GM20431 (cell line): ENCODE results near the gene ABHD17A.
"Not testable (repeated sequence)": the region's sequence is repeated elsewhere in the genome, so short reads cannot be mapped to it uniquely, and the experiment has no call there.

Source experiments
- in situ Hi-C: fragments of 300-500 bp; cut with MseI, MboI; formaldehyde crosslinking; loops from one replicate; pipeline ENCODE4 v1.15.0; 2020; ENCODE audit warnings: low sequenced_read_pairs; ENCODE audit not compliant: unreplicated experiment

Gene ABHD17A

GRCh38 chr19:1911098-1911497 is 25.8 kb upstream of the ABHD17A start:
- in situ Hi-C loops: no loop called here

GRCh38 chr19:1910177-1910576 is 24.9 kb upstream of the ABHD17A start:
- in situ Hi-C loops: no loop called here

- in situ Hi-C loops: no loop called here
Observed at GRCh38 chr19:1909761-1910080, 24.4 kb upstream of the ABHD17A start.

GRCh38 chr19:1908364-1908678 is 23.0 kb upstream of the ABHD17A start:
- in situ Hi-C loops: no loop called here

GRCh38 chr19:1907563-1908363 is 22.5 kb upstream of the ABHD17A start:
- in situ Hi-C loops: no loop called here

GRCh38 chr19:1906985-1907562 is 21.8 kb upstream of the ABHD17A start:
- in situ Hi-C loops: no loop called here

GRCh38 chr19:1905863-1906375 is 20.6 kb upstream of the ABHD17A start:
- in situ Hi-C loops: no loop called here

GRCh38 chr19:1905110-1905862 is 20.0 kb upstream of the ABHD17A start, which contains the start of the genes ADAT3 and SCAMP4:
Gene ADAT3, plus strand, starts transcription at chr19:1905399. Its CDS starts 6,649 bp downstream, at chr19:1912048.
Gene SCAMP4, plus strand, starts transcription at chr19:1905399. Its CDS starts 9,621 bp downstream, at chr19:1915020.
- in situ Hi-C loops: no loop called here

GRCh38 chr19:1904860-1905109 is 19.5 kb upstream of the ABHD17A start:
- in situ Hi-C loops: no loop called here

- in situ Hi-C loops: no loop called here
Observed at GRCh38 chr19:1902923-1903322, 17.6 kb upstream of the ABHD17A start.

GRCh38 chr19:1901940-1902404 is 16.7 kb upstream of the ABHD17A start:
- in situ Hi-C loops: no loop called here

GRCh38 chr19:1896508-1896907 is 11.2 kb upstream of the ABHD17A start:
- in situ Hi-C loops: no loop called here

GRCh38 chr19:1893791-1894190 is 8.5 kb upstream of the ABHD17A start:
- in situ Hi-C loops: no loop called here

GRCh38 chr19:1889907-1890306 is 4.6 kb upstream of the ABHD17A start:
- in situ Hi-C loops: no loop called here

GRCh38 chr19:1888385-1888784 is 3.1 kb upstream of the ABHD17A start:
- in situ Hi-C loops: no loop called here

- in situ Hi-C loops: not testable (repeated sequence)
Observed at GRCh38 chr19:1886360-1886759, 1.1 kb upstream of the ABHD17A start.

GRCh38 chr19:1884719-1885334 is 469 bp downstream of the ABHD17A start:
- in situ Hi-C loops: no loop called here

- in situ Hi-C loops: no loop called here
Observed at GRCh38 chr19:1884291-1884718, 991 bp downstream of the ABHD17A start.

GRCh38 chr19:1883784-1884183 is 1.5 kb downstream of the ABHD17A start:
- in situ Hi-C loops: no loop called here

- in situ Hi-C loops: no loop called here
Observed at GRCh38 chr19:1882786-1883692, 2.3 kb downstream of the ABHD17A start.
